IMR-90 (cell line): Measurements from ENCODE around the gene EDC4. TPM values are rescaled to one million over a fixed set of nuclear protein-coding genes. Genes with fewer than 3 reads are reported as not detected.

ENCODE experiments used
- ATAC-seq: fragments of 200-7000 bp; cut with Tn5 transposase; 2 replicates; pipeline ENCODE4 v1.9.1; 2020; ENCODE audit warnings: low read depth, mild to moderate bottlenecking, moderate library complexity
- BruUV-seq: library from RNA; stranded (reverse); fragments of 400-500 nt; replicated peaks from 2 replicates; lab custom pipeline; 2021; lab: Mats Ljungman, UMichigan
- CTCF ChIA-PET: fragments of 300-600 bp; formaldehyde crosslinking; extraction: SDS; loops from one replicate; lab custom pipeline; 2021; ENCODE audit warnings: antibody characterized with exemption; lab: Yijun Ruan, JAX
- POLR2A ChIA-PET: fragments of 300-600 bp; sonication (Branson Sonifier 250); formaldehyde crosslinking; loops from one replicate; lab custom pipeline; 2022; ENCODE audit warnings: antibody characterized with exemption; ENCODE audit not compliant: unreplicated experiment; lab: Charles Lee
- DNase-seq: peaks from one replicate; pipeline ENCODE4 v3.0.0; 2013
- H2AFZ ChIP-seq: replicated peaks from 2 replicates; pipeline ENCODE3; 2013; ENCODE audit warnings: low read length, mild to moderate bottlenecking; ENCODE audit not compliant: poor library complexity
- H2AK5ac ChIP-seq: 2 replicates; pipeline ENCODE4 v1.6.1; 2013; ENCODE audit warnings: low read depth, low read length, inconsistent platforms
- H2AK9ac ChIP-seq: replicated peaks from 2 replicates; pipeline ENCODE3; 2013; ENCODE audit warnings: mild to moderate bottlenecking, low read depth, low read length, moderate library complexity; ENCODE audit not compliant: poor library complexity
- H2BK120ac ChIP-seq: 2 replicates; pipeline ENCODE4 v1.6.1; 2013; ENCODE audit warnings: low read depth, low read length, inconsistent platforms
- H2BK15ac ChIP-seq: 3 replicates; pipeline ENCODE4 v1.6.1; 2013; ENCODE audit warnings: low read depth, low read length, inconsistent platforms
- H2BK20ac ChIP-seq: 2 replicates; pipeline ENCODE4 v1.6.1; 2013; ENCODE audit warnings: low read depth, mild to moderate bottlenecking, inconsistent platforms, low read length, moderate library complexity
- H2BK5ac ChIP-seq: 2 replicates; pipeline ENCODE4 v1.6.1; 2013; ENCODE audit warnings: mild to moderate bottlenecking, low read depth, low read length, inconsistent platforms; ENCODE audit not compliant: poor library complexity, severe bottlenecking
- H3K14ac ChIP-seq: replicated peaks from 2 replicates; pipeline ENCODE4 v1.6.1; 2013; ENCODE audit warnings: low read depth, low read length, inconsistent platforms
- H3K18ac ChIP-seq: 2 replicates; pipeline ENCODE4 v1.6.1; 2013; ENCODE audit warnings: low read depth, low read length, control low read depth
- H3K23ac ChIP-seq: 2 replicates; pipeline ENCODE4 v1.6.1; 2013; ENCODE audit warnings: low read depth, low read length, inconsistent platforms
- H3K27ac ChIP-seq: 2 replicates; pipeline ENCODE4 v1.5.1; 2013; ENCODE audit warnings: mild to moderate bottlenecking, control low read depth, low read length; ENCODE audit not compliant: insufficient read depth
- H3K27me3 ChIP-seq: 2 replicates; pipeline ENCODE4 v1.6.1; 2013; ENCODE audit warnings: low read length; ENCODE audit not compliant: control insufficient read depth, insufficient read depth
- H3K36me3 ChIP-seq: 2 replicates; pipeline ENCODE4 v1.6.1; 2013; ENCODE audit warnings: low read length, mixed read lengths; ENCODE audit not compliant: control insufficient read depth, insufficient read depth
- H3K4ac ChIP-seq: 2 replicates; pipeline ENCODE4 v1.6.1; 2013; ENCODE audit warnings: low read depth, low read length, inconsistent platforms
- H3K4me1 ChIP-seq: 2 replicates; pipeline ENCODE4 v1.6.1; 2013; ENCODE audit warnings: low read length, mixed read lengths; ENCODE audit not compliant: control insufficient read depth, insufficient read depth
- H3K4me2 ChIP-seq: 2 replicates; pipeline ENCODE4 v1.6.1; 2013; ENCODE audit warnings: low read depth, mild to moderate bottlenecking, control low read depth, low read length, moderate library complexity
- H3K4me3 ChIP-seq: 2 replicates; pipeline ENCODE4 v1.5.1; 2013; ENCODE audit warnings: low read depth, mild to moderate bottlenecking, control low read depth, low read length, moderate library complexity; ENCODE audit not compliant: insufficient read depth
- H3K56ac ChIP-seq: 2 replicates; pipeline ENCODE4 v1.6.1; 2013; ENCODE audit warnings: low read length, inconsistent platforms; ENCODE audit not compliant: insufficient read depth; ENCODE audit errors: extremely low read depth
- H3K79me1 ChIP-seq, 2 experiments: 2 replicates each; pipeline ENCODE4 v1.6.1; 2013; ENCODE audit warnings: low read length in 2 of 2, inconsistent platforms in 1 of 2, low read depth in 1 of 2
- H3K9ac ChIP-seq: 2 replicates; pipeline ENCODE4 v1.6.1; 2013; ENCODE audit warnings: low read depth, low read length, control low read depth
- H3K9me1 ChIP-seq: 2 replicates; pipeline ENCODE4 v1.6.1; 2013; ENCODE audit warnings: low read length, inconsistent platforms; ENCODE audit not compliant: insufficient read depth
- H3K9me3 ChIP-seq: 2 replicates; pipeline ENCODE4 v1.6.1; 2013; ENCODE audit warnings: low read length; ENCODE audit not compliant: control insufficient read depth, insufficient read depth
- H4K20me1 ChIP-seq: 2 replicates; pipeline ENCODE4 v1.6.1; 2013; ENCODE audit warnings: low read length, inconsistent platforms; ENCODE audit not compliant: insufficient read depth
- H4K5ac ChIP-seq: 2 replicates; pipeline ENCODE4 v1.6.1; 2013; ENCODE audit warnings: mild to moderate bottlenecking, low read depth, low read length, control low read depth
- H4K8ac ChIP-seq, 2 experiments: 2 replicates each; pipeline ENCODE4 v1.6.1; 2013; ENCODE audit warnings: low read depth in 2 of 2, low read length in 2 of 2, control low read depth in 1 of 2, inconsistent platforms in 1 of 2
- H4K91ac ChIP-seq: 2 replicates; pipeline ENCODE4 v1.6.1; 2013; ENCODE audit warnings: low read depth, low read length, inconsistent platforms; ENCODE audit not compliant: insufficient read depth
- BHLHE40 ChIP-seq: fragments of 150-350 bp; IDR thresholded peaks from 2 replicates; pipeline ENCODE4 v1.6.1; 2016; ENCODE audit warnings: mild to moderate bottlenecking, low read depth, low read length
- CEBPB ChIP-seq: IDR thresholded peaks from 2 replicates; pipeline ENCODE4 v1.6.1; 2012; ENCODE audit warnings: low read depth, low read length, improper control_type of control experiment
- MAZ ChIP-seq: IDR thresholded peaks from 2 replicates; pipeline ENCODE4 v1.6.1; 2012; ENCODE audit warnings: low read depth, mild to moderate bottlenecking, low read length, improper control_type of control experiment, moderate library complexity, borderline replicate concordance
- MXI1 ChIP-seq: IDR thresholded peaks from 2 replicates; pipeline ENCODE4 v1.6.1; 2012; ENCODE audit warnings: low read depth, mild to moderate bottlenecking, low read length, moderate library complexity, borderline replicate concordance
- NFE2L2 ChIP-seq: fragments of 150-350 bp; IDR thresholded peaks from 2 replicates; pipeline ENCODE4 v1.6.1; 2016; ENCODE audit warnings: low read depth, mild to moderate bottlenecking, low read length
- POLR2A ChIP-seq: IDR thresholded peaks from 2 replicates; pipeline ENCODE4 v1.6.1; 2012; ENCODE audit warnings: mild to moderate bottlenecking, low read depth, low read length
- RAD21 ChIP-seq: IDR thresholded peaks from 2 replicates; pipeline ENCODE4 v1.6.1; 2012; ENCODE audit warnings: low read length, improper control_type of control experiment
- RFX5 ChIP-seq: IDR thresholded peaks from 2 replicates; pipeline ENCODE4 v1.8.0; 2012; ENCODE audit warnings: low read depth, mild to moderate bottlenecking, low read length, moderate library complexity
- SMC3 ChIP-seq: fragments of 150-350 bp; IDR thresholded peaks from 2 replicates; pipeline ENCODE4 v1.6.1; 2016; ENCODE audit warnings: low read depth, mild to moderate bottlenecking, antibody characterized with exemption, low read length, moderate library complexity
- WGBS, 2 experiments: methylation state at CpG; one replicate each; pipeline versions ENCODE4 v1.1.5 to v1.1.7; 2013; ENCODE audit warnings: missing lambda C conversion rate in 2 of 2; ENCODE audit not compliant: insufficient read length in 1 of 2; ENCODE audit errors: extremely low coverage in 2 of 2; 5-methylcytosine and 5-hydroxymethylcytosine counted together
- dilution Hi-C: fragments of 300-500 bp; cut with HindIII; formaldehyde crosslinking; loops from one replicate; pipeline ENCODE4 v1.14.3; 2018; ENCODE audit warnings: low sequenced_read_pairs; ENCODE audit not compliant: unreplicated experiment
- in situ Hi-C: fragments of 300-500 bp; cut with MboI; formaldehyde crosslinking; loops from 3 replicates; pipeline ENCODE4 v1.14.3; 2019; ENCODE audit warnings: low sequenced_read_pairs, inconsistent platforms, mixed read lengths
- intact Hi-C: fragments of 100-400 bp; cut with micrococcal nuclease; formaldehyde crosslinking; loops from 2 replicates; pipeline ENCODE4 v1.10.0; 2022
- polyA plus RNA-seq, 3 experiments: library from polyadenylated mRNA; depleted of rRNA; stranded (reverse); fragments of >200 nt; gene quantifications; 2 replicates each; pipeline ENCODE4 v1.2.3, GENCODE V29; 2012; ENCODE audit warnings: low replicate concordance in 1 of 3
- total RNA-seq: library from RNA; depleted of rRNA; stranded (reverse); fragments of >200 nt; gene quantifications from 2 replicates; pipeline ENCODE4 v1.2.3, GENCODE V29; 2012
- TF ChIP-seq, protein P1 (sequence below): conservative IDR thresholded peaks from 2 replicates; pipeline ENCODE4 v1.5.1; 2012; ENCODE audit warnings: mild to moderate bottlenecking, low read depth, low read length, improper control_type of control experiment
- TF ChIP-seq, protein P2 (sequence below): fragments of 150-350 bp; IDR thresholded peaks from 2 replicates; pipeline ENCODE4 v1.6.1; 2016; ENCODE audit warnings: low read depth, mild to moderate bottlenecking, low read length, moderate library complexity, borderline replicate concordance

The EDC4 gene
- total and polyA plus RNA-seq, 2 of the 4 experiments (the other 2 are of a cell fraction), result 33.2 to 64.0 TPM

DNA sequence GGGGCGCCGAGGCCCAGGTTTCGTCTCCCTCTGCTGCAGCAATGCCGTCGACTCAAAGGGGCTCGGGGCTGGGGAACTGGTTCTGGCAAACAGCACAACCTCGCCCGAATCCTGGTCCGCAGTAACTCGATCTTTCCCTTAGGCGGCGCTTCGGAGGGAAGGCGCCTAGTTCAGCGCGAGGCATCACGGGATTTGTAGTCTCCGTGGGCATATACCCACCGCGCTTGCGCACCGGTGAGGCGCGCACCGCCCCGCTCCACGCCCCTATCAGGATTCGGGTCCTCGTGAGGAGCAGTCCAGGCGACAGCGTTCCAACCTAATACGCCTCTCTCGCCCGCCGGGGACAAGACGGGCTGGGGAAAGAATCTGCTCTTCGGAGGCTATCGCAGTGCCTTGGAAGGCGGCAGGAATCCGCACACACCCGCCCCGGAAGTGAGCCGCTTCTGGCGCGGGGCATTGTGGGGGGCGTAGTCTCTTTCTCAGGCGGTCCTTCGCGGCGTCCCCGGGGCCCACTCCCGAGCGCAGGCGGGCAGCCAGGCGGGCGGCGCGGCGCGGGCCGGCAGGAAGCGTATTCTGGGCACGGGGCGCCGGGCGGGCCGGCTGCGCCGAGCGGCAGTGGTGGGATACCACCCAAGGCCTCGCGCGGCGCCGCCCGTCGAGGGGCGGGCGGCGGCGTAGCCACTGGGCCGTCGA is 30.9 kb upstream of the EDC4 start, which contains the start of gene THAP11 (continued):
- TF ChIP-seq MAZ, result peak; percentile 42; the same call in 1 of the 2 replicates

DNA sequence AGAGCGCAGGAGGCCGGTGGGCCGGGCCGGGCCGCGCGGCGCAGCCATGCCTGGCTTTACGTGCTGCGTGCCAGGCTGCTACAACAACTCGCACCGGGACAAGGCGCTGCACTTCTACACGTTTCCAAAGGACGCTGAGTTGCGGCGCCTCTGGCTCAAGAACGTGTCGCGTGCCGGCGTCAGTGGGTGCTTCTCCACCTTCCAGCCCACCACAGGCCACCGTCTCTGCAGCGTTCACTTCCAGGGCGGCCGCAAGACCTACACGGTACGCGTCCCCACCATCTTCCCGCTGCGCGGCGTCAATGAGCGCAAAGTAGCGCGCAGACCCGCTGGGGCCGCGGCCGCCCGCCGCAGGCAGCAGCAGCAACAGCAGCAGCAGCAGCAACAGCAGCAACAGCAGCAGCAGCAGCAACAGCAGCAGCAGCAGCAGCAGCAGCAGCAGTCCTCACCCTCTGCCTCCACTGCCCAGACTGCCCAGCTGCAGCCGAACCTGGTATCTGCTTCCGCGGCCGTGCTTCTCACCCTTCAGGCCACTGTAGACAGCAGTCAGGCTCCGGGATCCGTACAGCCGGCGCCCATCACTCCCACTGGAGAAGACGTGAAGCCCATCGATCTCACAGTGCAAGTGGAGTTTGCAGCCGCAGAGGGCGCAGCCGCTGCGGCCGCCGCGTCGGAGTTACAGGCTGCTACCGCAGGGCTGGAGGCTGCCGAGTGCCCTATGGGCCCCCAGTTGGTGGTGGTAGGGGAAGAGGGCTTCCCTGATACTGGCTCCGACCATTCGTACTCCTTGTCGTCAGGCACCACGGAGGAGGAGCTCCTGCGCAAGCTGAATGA is 30.1 kb upstream of the EDC4 start:
- Histone ChIP-seq H4K5ac (peak overlapping the region; percentile 77), H2BK20ac (no peak overlapping the region), H3K4ac (peak overlapping the region; percentile 86), H4K20me1 (peaks cover 19% of the 10 kb centered on the region), H2AFZ (peak overlapping the region; percentile 100), H3K9me3 (no peaks in the 10 kb centered on the region), H3K23ac (peak overlapping the region; percentile 96), H4K91ac (peak overlapping the region; percentile 53; the same call in 1 of the 2 replicates), H2BK120ac (peak overlapping the region; percentile 63; the same call in 1 of the 2 replicates), H2AK5ac (peak overlapping the region; percentile 92), H2BK5ac (peak overlapping the region; percentile 67), H3K27ac (peak overlapping the region; percentile 85), H3K4me3 (peak overlapping the region; percentile 69), H2AK9ac (peak overlapping the region; percentile 95), H3K9me1 (peaks cover 21% of the 10 kb centered on the region), H3K56ac (no peak overlapping the region), H3K9ac (peak overlapping the region; percentile 87), H3K79me1 (peaks cover 24 to 50% of the 10 kb centered on the region in 2 experiments), H3K27me3 (no peaks in the 10 kb centered on the region), H3K4me1 (peaks cover 13% of the 10 kb centered on the region), H2BK15ac (no peak overlapping the region), H3K36me3 (no peaks in the 10 kb centered on the region), H3K14ac (peak overlapping the region; percentile 95), H4K8ac (peak overlapping the region; percentile 38 to 88), H3K18ac (peak overlapping the region; percentile 40; the same call in 1 of the 2 replicates), H3K4me2 (peak overlapping the region; percentile 90)
- WGBS, 2 experiments, result 1% methylated on average over 38 of the region's 67 CpGs; no CpG with 5 or more reads in 1 of the 2 experiments
- ChIA-PET CTCF (interaction anchor here (0.6 kb wide), 1 partner anchor 21 kb away, joined by 3 read pairs; no protein-coding TSS in a partner anchor), POLR2A (no interaction called here)
- no peak for TF ChIP-seq RAD21
- 0 out of 2 replicates have a peak, but pooled peaks have one; percentile 8 for TF ChIP-seq SMC3
- TF ChIP-seq RFX5, result no peak
- no peak for TF ChIP-seq BHLHE40
- TF ChIP-seq MXI1, result no peak
- no peak for TF ChIP-seq NFE2L2
- TF ChIP-seq, protein P1, sequence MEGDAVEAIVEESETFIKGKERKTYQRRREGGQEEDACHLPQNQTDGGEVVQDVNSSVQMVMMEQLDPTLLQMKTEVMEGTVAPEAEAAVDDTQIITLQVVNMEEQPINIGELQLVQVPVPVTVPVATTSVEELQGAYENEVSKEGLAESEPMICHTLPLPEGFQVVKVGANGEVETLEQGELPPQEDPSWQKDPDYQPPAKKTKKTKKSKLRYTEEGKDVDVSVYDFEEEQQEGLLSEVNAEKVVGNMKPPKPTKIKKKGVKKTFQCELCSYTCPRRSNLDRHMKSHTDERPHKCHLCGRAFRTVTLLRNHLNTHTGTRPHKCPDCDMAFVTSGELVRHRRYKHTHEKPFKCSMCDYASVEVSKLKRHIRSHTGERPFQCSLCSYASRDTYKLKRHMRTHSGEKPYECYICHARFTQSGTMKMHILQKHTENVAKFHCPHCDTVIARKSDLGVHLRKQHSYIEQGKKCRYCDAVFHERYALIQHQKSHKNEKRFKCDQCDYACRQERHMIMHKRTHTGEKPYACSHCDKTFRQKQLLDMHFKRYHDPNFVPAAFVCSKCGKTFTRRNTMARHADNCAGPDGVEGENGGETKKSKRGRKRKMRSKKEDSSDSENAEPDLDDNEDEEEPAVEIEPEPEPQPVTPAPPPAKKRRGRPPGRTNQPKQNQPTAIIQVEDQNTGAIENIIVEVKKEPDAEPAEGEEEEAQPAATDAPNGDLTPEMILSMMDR, result peak; percentile 32
- TF ChIP-seq CEBPB, result no peak
- TF ChIP-seq POLR2A, result peak; percentile 10; the same call in 1 of the 2 replicates
- TF ChIP-seq, protein P2, sequence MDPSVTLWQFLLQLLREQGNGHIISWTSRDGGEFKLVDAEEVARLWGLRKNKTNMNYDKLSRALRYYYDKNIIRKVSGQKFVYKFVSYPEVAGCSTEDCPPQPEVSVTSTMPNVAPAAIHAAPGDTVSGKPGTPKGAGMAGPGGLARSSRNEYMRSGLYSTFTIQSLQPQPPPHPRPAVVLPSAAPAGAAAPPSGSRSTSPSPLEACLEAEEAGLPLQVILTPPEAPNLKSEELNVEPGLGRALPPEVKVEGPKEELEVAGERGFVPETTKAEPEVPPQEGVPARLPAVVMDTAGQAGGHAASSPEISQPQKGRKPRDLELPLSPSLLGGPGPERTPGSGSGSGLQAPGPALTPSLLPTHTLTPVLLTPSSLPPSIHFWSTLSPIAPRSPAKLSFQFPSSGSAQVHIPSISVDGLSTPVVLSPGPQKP, result no peak
- peak; percentile 7 for ATAC-seq
- no TSS peak for BruUV-seq
- DNase-seq, result peak; percentile 46
- intact Hi-C loops, result loop anchor here (1.0 to 2.0 kb wide), 2 partner anchors 26 to 86 kb away; no protein-coding TSS in a partner anchor
- dilution Hi-C loops, result no loop called here
- in situ Hi-C loops, result no loop called here
